Measurements from ENCODE around the gene MAN2A1. TPM values are rescaled to one million over a fixed set of nuclear protein-coding genes. Genes with fewer than 3 reads are reported as not detected.

Gene MAN2A1
- total RNA-seq, 1 experiment from 2014 or later: 78.0 TPM

DNA sequence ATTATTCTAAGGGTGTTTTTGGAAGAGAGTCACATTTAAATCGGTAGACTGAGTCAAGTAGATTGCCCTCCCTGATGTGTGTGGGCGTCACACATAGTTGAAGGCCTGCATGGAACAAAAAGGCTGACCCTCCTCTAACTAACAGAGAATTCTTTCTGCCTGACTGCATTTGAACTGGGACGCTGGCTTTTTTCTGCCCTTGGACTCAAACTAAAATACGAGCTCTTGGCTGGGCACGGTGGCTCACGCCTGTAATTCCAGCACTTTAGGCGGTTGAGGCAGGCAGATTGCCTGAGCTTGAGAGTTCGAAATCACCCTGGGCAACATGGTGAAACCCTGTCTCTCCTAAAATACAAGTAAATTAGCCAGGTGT is 209.4 kb downstream of the MAN2A1 start:
- no peak overlapping the region for H2BK20ac ChIP-seq (ENCODE audit: low read depth, low read length, poor library complexity, severe bottlenecking)
- no peak overlapping the region for H2BK5ac ChIP-seq (ENCODE audit: insufficient read length, low read length)
- H3T11ph ChIP-seq (ENCODE audit: low read length): no peak overlapping the region
- no peaks in the 10 kb centered on the region for H3K9me3 ChIP-seq (ENCODE audit: control insufficient read depth, low read depth, low read length)
- no peak overlapping the region for H4K8ac ChIP-seq (replicated peaks; ENCODE audit: insufficient read length, low read depth, low read length)
- Mint-ChIP-seq H3K27ac (no peak overlapping the region), H3K4me3 (no peak overlapping the region), H3K4me1 (0 out of 4 replicates have a peak, but pooled peaks cover 0 to 2% of the 10 kb centered on the region in 2 experiments), H3K36me3 (ENCODE audit: insufficient read depth in 1 of 3, low read depth in 3 of 3) (no peaks in the 10 kb centered on the region), H3K9me3 (0 out of 5 replicates have a peak, but pooled peaks cover 0 to under 1% of the 10 kb centered on the region in 2 experiments), H3K27me3 (ENCODE audit: low read depth) (no peaks in the 10 kb centered on the region)
- H3K27me3 ChIP-seq (ENCODE audit: insufficient read depth, low read length): no peaks in the 10 kb centered on the region
- no peak overlapping the region for H3K56ac ChIP-seq (ENCODE audit: insufficient read length, low read depth, low read length)
- H3K18ac ChIP-seq (ENCODE audit: insufficient read length, low read depth, low read length): no peak overlapping the region
- no peaks in the 10 kb centered on the region for H4K20me1 ChIP-seq (ENCODE audit: control insufficient read depth, insufficient read depth, insufficient read length)
- no peak overlapping the region for H3K4me2 ChIP-seq (ENCODE audit: insufficient read depth, insufficient read length, low read length)
- no peak overlapping the region for H2BK120ac ChIP-seq (ENCODE audit: low read depth, low read length, poor library complexity, severe bottlenecking)
- no peaks in the 10 kb centered on the region for H3K79me1 ChIP-seq (ENCODE audit: insufficient read depth, low read depth, low read length, poor library complexity, severe bottlenecking)
- H3K4me1 ChIP-seq (ENCODE audit: insufficient read depth, low read length): no peaks in the 10 kb centered on the region
- H4K91ac ChIP-seq (ENCODE audit: insufficient read length, low read depth, low read length): no peak overlapping the region
- no peak overlapping the region for H2BK12ac ChIP-seq (ENCODE audit: insufficient read length, low read depth, low read length)
- no peaks in the 10 kb centered on the region for H3K23me2 ChIP-seq (ENCODE audit: insufficient read length, low read depth, low read length, poor library complexity, severe bottlenecking)
- WGBS (ENCODE audit: extremely low coverage, insufficient read length, low lambda C conversion rate): no CpG with 5 or more reads among the region's 8 CpGs
- no peak overlapping the region for H4K5ac ChIP-seq (ENCODE audit: insufficient read length, low read depth, low read length)
- H2BK15ac ChIP-seq (ENCODE audit: low read depth, low read length): no peak overlapping the region
- H2AK5ac ChIP-seq (ENCODE audit: insufficient read length, low read length): no peak overlapping the region
- H3K23ac ChIP-seq (ENCODE audit: insufficient read length, low read depth, low read length): no peak overlapping the region
- TF ChIP-seq, protein P1, sequence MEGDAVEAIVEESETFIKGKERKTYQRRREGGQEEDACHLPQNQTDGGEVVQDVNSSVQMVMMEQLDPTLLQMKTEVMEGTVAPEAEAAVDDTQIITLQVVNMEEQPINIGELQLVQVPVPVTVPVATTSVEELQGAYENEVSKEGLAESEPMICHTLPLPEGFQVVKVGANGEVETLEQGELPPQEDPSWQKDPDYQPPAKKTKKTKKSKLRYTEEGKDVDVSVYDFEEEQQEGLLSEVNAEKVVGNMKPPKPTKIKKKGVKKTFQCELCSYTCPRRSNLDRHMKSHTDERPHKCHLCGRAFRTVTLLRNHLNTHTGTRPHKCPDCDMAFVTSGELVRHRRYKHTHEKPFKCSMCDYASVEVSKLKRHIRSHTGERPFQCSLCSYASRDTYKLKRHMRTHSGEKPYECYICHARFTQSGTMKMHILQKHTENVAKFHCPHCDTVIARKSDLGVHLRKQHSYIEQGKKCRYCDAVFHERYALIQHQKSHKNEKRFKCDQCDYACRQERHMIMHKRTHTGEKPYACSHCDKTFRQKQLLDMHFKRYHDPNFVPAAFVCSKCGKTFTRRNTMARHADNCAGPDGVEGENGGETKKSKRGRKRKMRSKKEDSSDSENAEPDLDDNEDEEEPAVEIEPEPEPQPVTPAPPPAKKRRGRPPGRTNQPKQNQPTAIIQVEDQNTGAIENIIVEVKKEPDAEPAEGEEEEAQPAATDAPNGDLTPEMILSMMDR (conservative IDR thresholded peaks at IDR 0.05): no peak
- DNase-seq: no peak
- no peak overlapping the region for H3K9ac ChIP-seq (ENCODE audit: extremely low read depth, insufficient read length, low read length)
- no peak overlapping the region for H3K4ac ChIP-seq (ENCODE audit: low read depth, low read length)
- H3K79me2 ChIP-seq (ENCODE audit: insufficient read depth, low read length): no peaks in the 10 kb centered on the region
- H3K14ac ChIP-seq (ENCODE audit: insufficient read depth, low read length): no peak overlapping the region
- no peak overlapping the region for H2AFZ ChIP-seq (ENCODE audit: low read length)
- no peak overlapping the region for H3K27ac ChIP-seq (ENCODE audit: insufficient read length, low read depth, low read length)

All from H9 (cell line).